OCI-LY3 (cell line): ENCODE data around the gene YWHAQ.
A peak's percentile ranks its signal among the peaks of the same experiment; 100 is the strongest.
"Not testable (repeated sequence)": the region's sequence is repeated elsewhere in the genome, so short reads cannot be mapped to it uniquely, and the experiment has no call there.

Experiments
- H2AFZ ChIP-seq: fragments of 200-600, 300-600 bp; shearing (Covaris generic); 2 replicates; pipeline ENCODE4 v1.6.0; 2014; ENCODE audit warnings: antibody characterized with exemption, low read depth, low read length
- H3K27ac ChIP-seq: fragments of 200-600, 300-600 bp; sonication (generic); 2 replicates; pipeline ENCODE4 v1.5.1; 2014; ENCODE audit warnings: mild to moderate bottlenecking, low read length, moderate library complexity, mixed read lengths
- H3K27me3 ChIP-seq: fragments of 200-600, 300-600 bp; sonication (generic); 2 replicates; pipeline ENCODE4 v1.6.1; 2014; ENCODE audit warnings: low read depth, low read length, mixed read lengths
- H3K36me3 ChIP-seq: fragments of 200-600, 300-600 bp; sonication (generic); replicated peaks from 2 replicates; pipeline ENCODE3; 2014; ENCODE audit warnings: low read depth, low read length, mixed read lengths
- H3K4me1 ChIP-seq: fragments of 300-600, 200-600 bp; sonication (generic); 2 replicates; pipeline ENCODE4 v1.6.1; 2014; ENCODE audit warnings: low read length, mixed read lengths
- H3K4me2 ChIP-seq: fragments of 200-600, 300-600 bp; sonication (generic); 2 replicates; pipeline ENCODE4 v1.6.1; 2014; ENCODE audit warnings: low read length, mixed read lengths
- H3K4me3 ChIP-seq: fragments of 300-600, 200-600 bp; sonication (generic); 2 replicates; pipeline ENCODE4 v1.5.1; 2014; ENCODE audit warnings: antibody characterized with exemption, mild to moderate bottlenecking, low read length, moderate library complexity
- H3K79me2 ChIP-seq: fragments of 300-600, 200-600 bp; shearing (Covaris generic); 2 replicates; pipeline ENCODE4 v1.6.1; 2014; ENCODE audit warnings: mild to moderate bottlenecking, low read length, mixed read lengths
- H3K9ac ChIP-seq: fragments of 300-600, 200-600 bp; shearing (Covaris generic); 2 replicates; pipeline ENCODE4 v1.6.0; 2014; ENCODE audit warnings: mild to moderate bottlenecking, low read length, moderate library complexity
- H3K9me3 ChIP-seq: fragments of 200-600, 300-600 bp; shearing (Covaris generic); 2 replicates; pipeline ENCODE4 v1.6.1; 2014; ENCODE audit warnings: low read length, mixed read lengths; ENCODE audit not compliant: insufficient read depth
- H4K20me1 ChIP-seq: fragments of 200-600, 300-600 bp; sonication (generic); 2 replicates; pipeline ENCODE4 v1.6.1; 2016; ENCODE audit warnings: low read length, mixed read lengths; ENCODE audit not compliant: insufficient read depth
- EZH2phosphoT487 ChIP-seq: fragments of 200-600 bp; shearing (Covaris generic); IDR thresholded peaks from 2 replicates; pipeline ENCODE4 v1.6.1; 2018; ENCODE audit warnings: antibody characterized with exemption, mixed run types, low read depth
- TF ChIP-seq, protein P1 (sequence below): fragments of 200-600, 300-600 bp; sonication (generic); IDR thresholded peaks from 2 replicates; pipeline ENCODE4 v1.5.1; 2014; ENCODE audit warnings: antibody characterized with exemption, low read length, low read depth

YWHAQ gene

DNA sequence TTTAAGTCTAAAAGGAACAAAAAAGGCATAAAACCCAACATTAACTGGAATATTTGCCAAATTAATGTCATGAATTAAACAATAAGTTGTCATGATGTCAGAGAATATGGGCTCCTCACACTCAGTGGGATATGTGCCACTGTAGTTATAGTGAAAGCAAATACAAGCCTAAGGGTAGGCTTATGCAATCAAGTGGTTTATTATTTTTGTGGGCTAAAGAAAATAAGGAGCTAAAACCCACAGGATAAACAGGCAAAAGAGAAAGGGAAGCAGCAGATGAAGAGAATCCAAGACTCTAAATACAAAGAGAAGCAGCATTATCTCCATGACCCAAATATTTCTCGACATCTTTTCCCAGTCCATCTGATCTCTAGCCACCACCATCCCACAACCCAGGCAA lies 17.5 kb downstream of the YWHAQ start:
- Histone ChIP-seq H3K4me3 (no peak overlapping the region), H3K4me1 (peaks cover 8% of the 10 kb centered on the region), H3K27me3 (no peaks in the 10 kb centered on the region), H3K36me3 (peaks cover 11% of the 10 kb centered on the region), H3K9me3 (no peaks in the 10 kb centered on the region), H3K79me2 (peaks cover 100% of the 10 kb centered on the region), H3K4me2 (no peak overlapping the region), H3K9ac (no peak overlapping the region), H2AFZ (no peak overlapping the region), H3K27ac (no peak overlapping the region), H4K20me1 (peaks cover 95% of the 10 kb centered on the region)
- TF ChIP-seq, protein P1, sequence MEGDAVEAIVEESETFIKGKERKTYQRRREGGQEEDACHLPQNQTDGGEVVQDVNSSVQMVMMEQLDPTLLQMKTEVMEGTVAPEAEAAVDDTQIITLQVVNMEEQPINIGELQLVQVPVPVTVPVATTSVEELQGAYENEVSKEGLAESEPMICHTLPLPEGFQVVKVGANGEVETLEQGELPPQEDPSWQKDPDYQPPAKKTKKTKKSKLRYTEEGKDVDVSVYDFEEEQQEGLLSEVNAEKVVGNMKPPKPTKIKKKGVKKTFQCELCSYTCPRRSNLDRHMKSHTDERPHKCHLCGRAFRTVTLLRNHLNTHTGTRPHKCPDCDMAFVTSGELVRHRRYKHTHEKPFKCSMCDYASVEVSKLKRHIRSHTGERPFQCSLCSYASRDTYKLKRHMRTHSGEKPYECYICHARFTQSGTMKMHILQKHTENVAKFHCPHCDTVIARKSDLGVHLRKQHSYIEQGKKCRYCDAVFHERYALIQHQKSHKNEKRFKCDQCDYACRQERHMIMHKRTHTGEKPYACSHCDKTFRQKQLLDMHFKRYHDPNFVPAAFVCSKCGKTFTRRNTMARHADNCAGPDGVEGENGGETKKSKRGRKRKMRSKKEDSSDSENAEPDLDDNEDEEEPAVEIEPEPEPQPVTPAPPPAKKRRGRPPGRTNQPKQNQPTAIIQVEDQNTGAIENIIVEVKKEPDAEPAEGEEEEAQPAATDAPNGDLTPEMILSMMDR: no peak
- no peak for TF ChIP-seq EZH2phosphoT487

DNA sequence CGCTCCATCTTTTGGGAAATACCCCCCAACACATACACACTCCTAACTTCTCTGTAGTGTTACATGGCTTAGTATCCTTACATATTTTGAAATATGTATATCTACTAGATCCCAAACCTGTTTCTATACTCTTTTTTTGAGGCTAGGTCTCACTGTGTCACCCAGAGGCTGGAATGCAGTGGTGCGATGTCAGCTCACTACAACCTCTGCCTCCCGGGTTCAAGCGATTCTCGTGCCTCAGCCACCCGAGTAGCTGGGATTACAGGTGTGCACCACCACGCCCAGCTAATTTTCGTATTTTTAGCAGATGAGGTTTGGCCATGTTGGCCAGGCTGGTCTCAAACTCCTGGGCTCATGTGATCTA lies 19.3 kb downstream of the YWHAQ start:
- H2AFZ ChIP-seq, H3K27ac ChIP-seq, H3K4me3 ChIP-seq, H3K9ac ChIP-seq, H3K4me2 ChIP-seq, H3K36me3 ChIP-seq, H3K9me3 ChIP-seq, H3K27me3 ChIP-seq: not testable (repeated sequence)
- Histone ChIP-seq H3K4me1 (peaks cover 19% of the 10 kb centered on the region), H4K20me1 (peaks cover 94% of the 10 kb centered on the region), H3K79me2 (peaks cover 100% of the 10 kb centered on the region)

DNA sequence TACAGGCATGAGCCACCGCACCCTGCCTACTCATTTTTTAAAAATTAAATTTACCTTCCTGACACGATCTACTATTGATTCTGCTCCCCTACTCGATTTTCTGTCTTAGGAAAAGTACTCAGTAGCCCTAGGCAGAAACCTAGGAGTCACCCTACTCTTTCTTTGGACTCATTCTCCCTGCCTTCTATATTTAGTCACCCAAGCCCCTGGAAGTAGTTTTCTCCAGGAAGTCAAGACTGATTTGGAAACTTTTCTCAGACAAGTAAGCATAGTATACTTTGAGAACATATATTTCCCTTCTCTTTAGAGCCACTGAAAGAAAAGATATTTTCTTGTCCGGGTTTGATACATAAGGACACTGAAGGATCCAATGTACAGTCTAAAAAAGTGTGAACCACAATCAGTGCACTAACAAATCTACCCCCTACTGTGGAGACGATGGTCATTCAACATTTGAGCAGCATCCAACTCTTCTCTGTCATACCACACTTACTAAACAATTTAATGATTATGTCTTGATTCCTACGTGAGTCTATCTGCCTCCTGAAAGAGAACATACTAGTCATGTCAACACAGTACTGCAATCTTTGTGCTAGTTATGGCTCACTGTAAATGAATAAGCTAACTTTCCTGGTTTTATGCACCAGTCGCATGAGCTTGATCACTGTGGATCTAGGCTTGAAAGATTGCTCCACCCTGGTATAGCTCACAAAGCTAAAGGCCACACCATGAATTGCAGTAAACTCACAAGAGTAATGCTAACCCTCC lies 19.8 kb downstream of the YWHAQ start:
- H3K36me3 ChIP-seq: peaks cover 4% of the 10 kb centered on the region
- H3K27ac ChIP-seq: no peak overlapping the region
- H2AFZ ChIP-seq: no peak overlapping the region
- H3K4me2 ChIP-seq: no peak overlapping the region
- peaks cover 19% of the 10 kb centered on the region for H3K4me1 ChIP-seq
- H3K27me3 ChIP-seq: no peaks in the 10 kb centered on the region
- H3K79me2 ChIP-seq: peaks cover 100% of the 10 kb centered on the region
- no peak for TF ChIP-seq EZH2phosphoT487
- TF ChIP-seq, protein P1: no peak
- no peak overlapping the region for H3K9ac ChIP-seq
- H3K9me3 ChIP-seq: no peaks in the 10 kb centered on the region
- no peak overlapping the region for H3K4me3 ChIP-seq
- H4K20me1 ChIP-seq: peaks cover 92% of the 10 kb centered on the region

DNA sequence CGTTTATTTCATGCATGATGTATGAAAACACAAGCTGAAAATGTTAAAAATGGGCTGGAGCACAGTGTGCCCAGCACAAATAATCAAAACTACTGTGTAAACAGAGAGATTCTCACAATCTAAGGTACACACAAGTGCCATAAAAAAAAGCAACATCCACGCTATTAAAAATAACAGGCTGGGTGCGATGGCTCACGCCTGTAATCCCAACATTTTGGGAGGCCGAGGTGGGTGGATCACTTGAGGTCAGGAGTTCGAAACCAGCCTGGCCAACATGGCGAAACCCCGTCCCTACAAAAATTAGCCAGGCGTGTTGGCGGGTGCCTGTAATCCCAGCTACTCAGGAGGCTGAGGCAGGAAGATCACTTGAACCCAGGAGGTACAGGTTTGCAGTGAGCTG lies 22.3 kb downstream of the YWHAQ start:
- not testable (repeated sequence) for H3K27me3 ChIP-seq, H2AFZ ChIP-seq, H3K9me3 ChIP-seq
- H4K20me1 ChIP-seq: peaks cover 87% of the 10 kb centered on the region
- peak overlapping the region; percentile 36; the same call in 1 of the 2 replicates for H3K27ac ChIP-seq
- peak overlapping the region; percentile 71 for H3K4me2 ChIP-seq
- H3K36me3 ChIP-seq: peaks cover 16% of the 10 kb centered on the region
- peak overlapping the region; percentile 59 for H3K4me3 ChIP-seq
- H3K9ac ChIP-seq: peak overlapping the region; percentile 12
- H3K79me2 ChIP-seq: peaks cover 100% of the 10 kb centered on the region
- peaks cover 19% of the 10 kb centered on the region for H3K4me1 ChIP-seq

DNA sequence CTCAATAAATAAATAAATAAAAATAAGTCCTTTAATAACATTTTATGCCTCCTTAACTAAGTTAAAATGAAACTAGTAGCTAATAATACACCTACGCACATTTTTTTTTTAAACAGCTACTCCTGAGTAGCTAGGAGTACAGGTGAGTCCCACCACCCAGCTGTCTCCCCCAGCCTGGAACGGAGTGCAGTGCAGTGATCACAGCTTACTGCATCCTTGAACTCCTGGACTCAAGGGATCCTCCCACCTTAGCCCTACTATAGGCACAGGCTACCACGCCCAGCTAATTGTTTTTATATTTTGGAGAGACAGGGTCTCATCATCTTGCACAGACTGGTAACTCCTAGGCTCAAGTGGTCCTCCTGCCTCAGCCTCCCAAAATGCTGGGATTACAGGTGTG lies 28.4 kb downstream of the YWHAQ start:
- Histone ChIP-seq H3K4me3 (no peak overlapping the region), H4K20me1 (peaks cover 43% of the 10 kb centered on the region), H3K27me3 (no peaks in the 10 kb centered on the region), H3K4me2 (no peak overlapping the region), H3K27ac (no peak overlapping the region), H3K36me3 (peaks cover 58% of the 10 kb centered on the region), H3K9me3 (peaks cover 27% of the 10 kb centered on the region), H3K9ac (no peak overlapping the region), H3K4me1 (peaks cover 11% of the 10 kb centered on the region), H2AFZ (no peak overlapping the region), H3K79me2 (peaks cover 92% of the 10 kb centered on the region)
- TF ChIP-seq, protein P1: no peak
- no peak for TF ChIP-seq EZH2phosphoT487
